Progenitor cell of endocrine pancreas (in vitro differentiated cells): ENCODE results near the gene TREML1. TPM values are rescaled to one million over a fixed set of nuclear protein-coding genes. Genes with fewer than 3 reads are reported as not detected.

ENCODE experiments used
- DNase-seq: peaks from one replicate; pipeline ENCODE4 v3.0.0; 2021; ENCODE audit warnings: low spot score; ENCODE audit not compliant: unreplicated experiment
- H3K27ac Mint-ChIP-seq: 2 replicates; pipeline ENCODE4 v1.8.0; 2021; ENCODE audit warnings: mild to moderate bottlenecking, moderate library complexity, mixed read lengths
- H3K27me3 Mint-ChIP-seq: 2 replicates; pipeline ENCODE4 v1.8.0; 2021; ENCODE audit warnings: mixed read lengths
- H3K36me3 Mint-ChIP-seq: 2 replicates; pipeline ENCODE4 v1.8.0; 2022; ENCODE audit warnings: mixed read lengths; ENCODE audit not compliant: insufficient read depth
- H3K4me1 Mint-ChIP-seq: 2 replicates; pipeline ENCODE4 v1.8.0; 2021; ENCODE audit warnings: low read depth, mixed read lengths
- H3K4me3 Mint-ChIP-seq: 2 replicates; pipeline ENCODE4 v1.8.0; 2021; ENCODE audit warnings: low read depth, mild to moderate bottlenecking, moderate library complexity, mixed read lengths
- H3K9me3 Mint-ChIP-seq: 2 replicates; pipeline ENCODE4 v1.8.0; 2021; ENCODE audit warnings: low read depth, mixed read lengths
- long read RNA-seq: library from polyadenylated mRNA; unstranded; transcript quantifications from one replicate; pipeline ENCODE4 v2.0.0, GENCODE V29; 2020
- total RNA-seq: library from RNA; stranded (reverse); gene quantifications from 2 replicates; pipeline ENCODE4 v1.2.1, GENCODE V29; 2021
- TF ChIP-seq, protein P1 (sequence below): fragments of 200-600 bp; sonication (generic); IDR thresholded peaks from one replicate; pipeline ENCODE4 v1.5.0; 2021; ENCODE audit warnings: antibody characterized with exemption, mild to moderate bottlenecking; ENCODE audit not compliant: unreplicated experiment

TREML1 gene
- not detected in 2 replicates for total RNA-seq
- long read RNA-seq = 0 reads

DNA sequence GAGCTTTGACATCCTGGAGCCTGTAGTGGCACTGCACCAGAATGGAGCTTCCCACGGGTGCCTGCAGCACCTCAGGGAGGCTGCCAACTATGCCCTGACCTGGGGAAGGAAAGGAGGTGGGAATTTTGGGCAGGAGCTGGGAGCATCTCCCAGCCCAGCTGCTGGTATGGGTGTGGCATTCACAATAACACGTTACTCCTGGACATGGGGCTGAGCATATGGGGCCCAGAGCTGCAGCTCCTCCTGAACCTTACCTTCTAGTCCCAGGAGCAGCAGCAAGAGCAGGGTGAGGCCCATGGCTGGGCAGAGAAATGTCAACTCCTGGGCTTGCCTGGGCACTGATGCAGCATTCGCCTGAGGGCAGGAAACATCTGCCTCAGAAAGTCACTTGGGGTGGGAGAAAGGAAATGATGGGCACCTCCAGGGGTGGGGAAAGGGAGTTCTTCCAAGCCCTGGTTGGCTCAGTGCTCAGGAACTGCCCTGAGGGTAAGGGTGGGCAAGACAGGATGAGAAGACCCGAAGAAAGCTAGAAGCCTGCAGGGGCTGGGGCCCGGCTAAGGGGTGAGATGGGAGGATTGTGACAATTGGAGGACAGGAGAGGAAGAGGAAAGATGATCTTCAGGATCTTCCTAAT, at the start of gene TREML1:
TSS of gene TREML1 (minus strand) at position 356 of the 634 bp plus-strand sequence. CDS start at position 297, 59 bp downstream.
- Mint-ChIP-seq H3K36me3 (no peaks in the 10 kb centered on the region), H3K27me3 (peaks cover 17% of the 10 kb centered on the region), H3K4me3 (no peak within 1 kb of the TSS), H3K9me3 (no peaks in the 10 kb centered on the region), H3K4me1 (no peaks in the 10 kb centered on the region), H3K27ac (no peak within 1 kb of the TSS)
- DNase-seq = no peak
- TF ChIP-seq, protein P1, sequence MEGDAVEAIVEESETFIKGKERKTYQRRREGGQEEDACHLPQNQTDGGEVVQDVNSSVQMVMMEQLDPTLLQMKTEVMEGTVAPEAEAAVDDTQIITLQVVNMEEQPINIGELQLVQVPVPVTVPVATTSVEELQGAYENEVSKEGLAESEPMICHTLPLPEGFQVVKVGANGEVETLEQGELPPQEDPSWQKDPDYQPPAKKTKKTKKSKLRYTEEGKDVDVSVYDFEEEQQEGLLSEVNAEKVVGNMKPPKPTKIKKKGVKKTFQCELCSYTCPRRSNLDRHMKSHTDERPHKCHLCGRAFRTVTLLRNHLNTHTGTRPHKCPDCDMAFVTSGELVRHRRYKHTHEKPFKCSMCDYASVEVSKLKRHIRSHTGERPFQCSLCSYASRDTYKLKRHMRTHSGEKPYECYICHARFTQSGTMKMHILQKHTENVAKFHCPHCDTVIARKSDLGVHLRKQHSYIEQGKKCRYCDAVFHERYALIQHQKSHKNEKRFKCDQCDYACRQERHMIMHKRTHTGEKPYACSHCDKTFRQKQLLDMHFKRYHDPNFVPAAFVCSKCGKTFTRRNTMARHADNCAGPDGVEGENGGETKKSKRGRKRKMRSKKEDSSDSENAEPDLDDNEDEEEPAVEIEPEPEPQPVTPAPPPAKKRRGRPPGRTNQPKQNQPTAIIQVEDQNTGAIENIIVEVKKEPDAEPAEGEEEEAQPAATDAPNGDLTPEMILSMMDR = no peak

DNA sequence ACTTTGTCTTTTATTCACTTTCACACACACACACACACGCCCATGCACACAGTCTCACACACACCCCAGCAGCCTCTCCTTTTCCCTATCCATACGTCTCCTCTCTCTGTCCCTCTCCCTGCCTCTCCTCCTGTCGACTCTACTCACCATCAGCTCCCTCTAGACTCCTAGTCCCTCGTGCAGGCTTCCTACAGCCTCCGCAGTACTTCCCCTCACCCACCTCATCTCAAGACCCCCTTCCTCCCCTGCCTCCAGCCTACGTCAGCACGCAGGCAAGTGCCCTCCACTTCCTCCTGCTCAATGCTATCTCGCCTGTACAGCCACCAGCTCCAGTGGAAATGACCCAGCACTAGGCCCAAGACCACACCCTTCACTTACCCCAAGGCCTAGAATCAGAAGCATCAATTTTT, 47.6 kb upstream of the TREML1 start:
- no peak for DNase-seq
- Mint-ChIP-seq H3K4me3 (no peak overlapping the region), H3K27ac (no peak overlapping the region), H3K4me1 (no peaks in the 10 kb centered on the region), H3K9me3 (no peaks in the 10 kb centered on the region), H3K27me3 (peaks cover 20% of the 10 kb centered on the region), H3K36me3 (no peaks in the 10 kb centered on the region)
- TF ChIP-seq, protein P1 = no peak

GRCh38 chr6:41200901-41201763, 47.0 kb upstream of the TREML1 start, which contains the start of gene TREML2:
Gene TREML2 (minus strand): TSS chr6:41201149. CDS start chr6:41201008, 141 bp downstream.
- Mint-ChIP-seq H3K9me3 (no peaks in the 10 kb centered on the region), H3K36me3 (no peaks in the 10 kb centered on the region), H3K27ac (no peak within 1 kb of the TSS), H3K4me1 (no peaks in the 10 kb centered on the region), H3K4me3 (no peak within 1 kb of the TSS), H3K27me3 (peaks cover 26% of the 10 kb centered on the region)
- TF ChIP-seq, protein P1 = no peak
- DNase-seq = no peak

DNA sequence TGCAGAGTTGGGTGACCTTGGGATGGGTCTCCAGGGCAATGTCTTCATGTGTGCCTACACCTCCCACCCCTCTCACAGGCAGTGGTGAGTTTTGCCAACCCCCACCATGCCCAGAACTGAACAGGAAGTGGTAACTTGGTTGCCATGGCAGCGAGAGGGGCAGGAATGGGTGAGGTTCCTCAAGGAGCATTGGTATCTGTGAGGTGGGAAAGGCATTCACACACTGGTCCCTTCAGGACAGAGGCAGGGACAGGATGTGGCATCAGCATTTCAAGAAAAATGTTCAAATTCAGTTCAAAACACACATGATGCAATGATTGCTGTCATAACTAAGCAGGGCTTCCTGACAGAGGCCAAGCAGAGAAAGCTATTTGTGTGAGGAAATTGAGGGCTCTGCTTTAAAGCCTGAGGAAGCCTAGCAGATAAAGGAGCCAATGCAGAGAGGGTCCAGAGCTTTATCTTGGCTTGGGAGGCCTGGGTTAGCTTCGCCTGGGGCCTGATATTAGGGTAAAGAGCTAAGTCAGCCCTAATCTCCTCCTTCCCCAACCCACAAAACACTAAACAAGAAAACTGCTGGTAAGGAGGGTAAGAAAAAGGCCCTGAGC, 46.3 kb upstream of the TREML1 start:
- Mint-ChIP-seq H3K4me1 (no peaks in the 10 kb centered on the region), H3K27me3 (peaks cover 31% of the 10 kb centered on the region), H3K36me3 (no peaks in the 10 kb centered on the region), H3K27ac (no peak overlapping the region), H3K4me3 (no peak overlapping the region), H3K9me3 (no peaks in the 10 kb centered on the region)
- TF ChIP-seq, protein P1 = no peak
- DNase-seq = no peak

GRCh38 chr6:41199552-41200246, 45.6 kb upstream of the TREML1 start:
- Mint-ChIP-seq H3K4me3 (no peak overlapping the region), H3K4me1 (no peaks in the 10 kb centered on the region), H3K27me3 (peaks cover 34% of the 10 kb centered on the region), H3K27ac (no peak overlapping the region), H3K9me3 (no peaks in the 10 kb centered on the region), H3K36me3 (no peaks in the 10 kb centered on the region)
- TF ChIP-seq, protein P1 = no peak
- no peak for DNase-seq
